Measurements from ENCODE around the gene INTS6L. TPM values are rescaled to one million over a fixed set of nuclear protein-coding genes. Genes with fewer than 3 reads are reported as not detected.

INTS6L gene
- total RNA-seq, 2 experiments from 2014 or later = 19.9 to 21.0 TPM

DNA sequence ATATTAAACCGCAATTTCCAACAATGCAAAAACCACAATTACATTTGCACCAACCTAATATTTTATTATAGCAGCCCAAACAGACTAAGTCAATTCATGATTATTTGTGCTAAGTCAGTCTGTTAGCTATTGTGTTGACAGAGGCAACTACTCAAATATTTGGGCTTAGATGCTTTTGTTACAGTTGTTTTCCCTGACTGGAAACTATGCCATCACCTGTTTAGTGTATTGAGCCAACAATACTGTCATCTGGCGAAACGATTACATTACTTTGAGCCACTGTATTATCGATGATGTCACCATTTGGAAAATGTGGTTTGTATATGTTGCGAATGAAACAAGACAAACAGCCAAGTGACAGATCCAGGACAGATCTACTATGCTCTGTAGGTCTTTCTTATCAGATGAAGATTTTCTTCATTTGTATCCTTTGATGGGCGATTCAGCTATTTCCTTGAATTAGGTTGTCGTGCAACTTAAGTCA lies 38.7 kb upstream of the INTS6L start:
- Mint-ChIP-seq H3K4me3 (no peak overlapping the region), H3K36me3 (ENCODE audit: low read depth) (no peaks in the 10 kb centered on the region), H3K4me1 (ENCODE audit: low read depth) (no peaks in the 10 kb centered on the region), H3K27me3 (peaks cover 1% of the 10 kb centered on the region), H3K27ac (no peak overlapping the region), H3K9me3 (no peaks in the 10 kb centered on the region)
- DNase-seq (no peak), ATAC-seq (no peak)
- TF ChIP-seq, protein P1, sequence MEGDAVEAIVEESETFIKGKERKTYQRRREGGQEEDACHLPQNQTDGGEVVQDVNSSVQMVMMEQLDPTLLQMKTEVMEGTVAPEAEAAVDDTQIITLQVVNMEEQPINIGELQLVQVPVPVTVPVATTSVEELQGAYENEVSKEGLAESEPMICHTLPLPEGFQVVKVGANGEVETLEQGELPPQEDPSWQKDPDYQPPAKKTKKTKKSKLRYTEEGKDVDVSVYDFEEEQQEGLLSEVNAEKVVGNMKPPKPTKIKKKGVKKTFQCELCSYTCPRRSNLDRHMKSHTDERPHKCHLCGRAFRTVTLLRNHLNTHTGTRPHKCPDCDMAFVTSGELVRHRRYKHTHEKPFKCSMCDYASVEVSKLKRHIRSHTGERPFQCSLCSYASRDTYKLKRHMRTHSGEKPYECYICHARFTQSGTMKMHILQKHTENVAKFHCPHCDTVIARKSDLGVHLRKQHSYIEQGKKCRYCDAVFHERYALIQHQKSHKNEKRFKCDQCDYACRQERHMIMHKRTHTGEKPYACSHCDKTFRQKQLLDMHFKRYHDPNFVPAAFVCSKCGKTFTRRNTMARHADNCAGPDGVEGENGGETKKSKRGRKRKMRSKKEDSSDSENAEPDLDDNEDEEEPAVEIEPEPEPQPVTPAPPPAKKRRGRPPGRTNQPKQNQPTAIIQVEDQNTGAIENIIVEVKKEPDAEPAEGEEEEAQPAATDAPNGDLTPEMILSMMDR (IDR thresholded peaks at IDR 0.05) = no peak
- intact Hi-C loops (cut with micrococcal nuclease) = loop anchor here (5.0 kb wide), 1 partner anchor 116 kb away; no protein-coding TSS in a partner anchor
- CTCF ChIA-PET = no interaction called here
- POLR2A ChIA-PET = no interaction called here

DNA sequence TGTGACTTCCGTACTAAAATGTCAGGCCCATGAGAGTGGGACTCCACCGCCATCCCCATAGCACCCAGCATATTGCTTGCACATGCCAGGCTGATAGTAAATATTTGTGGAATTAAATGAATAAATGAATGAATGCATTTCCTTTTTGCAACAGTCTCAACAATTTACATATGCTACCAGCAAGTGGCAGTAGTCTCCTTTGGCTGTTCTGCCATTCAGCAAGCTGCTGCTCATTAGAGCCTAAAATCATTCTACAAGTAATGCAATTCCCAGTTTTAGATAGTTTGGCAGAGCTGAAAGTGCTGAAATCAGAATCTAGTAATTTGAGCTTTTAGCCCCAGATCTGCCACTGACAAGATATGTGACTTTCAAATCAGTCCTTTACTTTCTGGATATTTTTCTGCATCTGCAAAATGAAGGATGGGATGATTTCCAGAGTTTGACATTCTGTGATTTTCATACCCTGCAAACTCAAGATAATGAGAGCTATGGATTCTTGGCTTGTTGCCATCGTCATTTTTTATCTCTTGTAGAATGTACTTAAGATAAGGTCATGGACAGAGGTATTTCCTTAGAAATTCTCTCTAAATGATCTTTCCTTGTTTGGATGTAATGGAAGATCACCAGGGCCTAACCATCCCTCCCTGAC lies 35.7 kb upstream of the INTS6L start:
- Mint-ChIP-seq H3K9me3 (no peaks in the 10 kb centered on the region), H3K27ac (no peak overlapping the region), H3K4me3 (no peak overlapping the region), H3K36me3 (ENCODE audit: low read depth) (no peaks in the 10 kb centered on the region), H3K4me1 (ENCODE audit: low read depth) (no peaks in the 10 kb centered on the region), H3K27me3 (no peaks in the 10 kb centered on the region)
- intact Hi-C loops (cut with micrococcal nuclease) = loop anchor here (5.0 kb wide), 2 partner anchors 88 to 113 kb away; no protein-coding TSS in a partner anchor
- DNase-seq = peak; percentile 24
- TF ChIP-seq, protein P1 (IDR thresholded peaks at IDR 0.05) = peak; percentile 57
- ATAC-seq = no peak
- ChIA-PET POLR2A (no interaction called here), CTCF (interaction anchor here (0.7 to 1.3 kb wide), 10 partner anchors 39 to 129 kb away, joined by 3 to 6 read pairs (median 3); no protein-coding TSS in a partner anchor)

DNA sequence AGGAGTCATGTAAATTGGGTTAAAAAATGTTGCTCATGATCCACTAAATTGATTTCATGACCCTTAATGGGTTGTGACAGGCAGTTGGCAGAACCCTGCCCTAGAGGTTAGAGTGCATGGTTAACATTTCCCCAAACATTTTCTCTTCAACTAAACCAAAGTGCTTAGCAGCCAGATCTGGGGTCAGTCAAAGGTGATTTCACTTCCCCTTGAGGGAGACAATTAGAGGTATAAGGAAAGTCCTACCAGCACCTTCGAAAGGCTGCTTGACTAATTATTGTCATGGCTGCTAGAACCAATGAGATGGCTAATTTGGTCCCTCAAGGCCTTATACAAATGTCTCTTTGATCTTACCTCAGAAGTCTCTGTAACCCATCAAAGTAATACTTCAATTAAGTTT lies 30.9 kb upstream of the INTS6L start:
- no peak overlapping the region for H3K4me3 Mint-ChIP-seq
- no peaks in the 10 kb centered on the region for H3K9me3 Mint-ChIP-seq
- intact Hi-C loops (cut with micrococcal nuclease) = loop anchor here (5.0 kb wide), 1 partner anchor 83 kb away; no protein-coding TSS in a partner anchor
- H3K36me3 Mint-ChIP-seq (ENCODE audit: low read depth) = no peaks in the 10 kb centered on the region
- no peaks in the 10 kb centered on the region for H3K27me3 Mint-ChIP-seq
- ChIA-PET POLR2A (no interaction called here), CTCF (no interaction called here)
- DNase-seq (no peak), ATAC-seq (no peak)
- H3K27ac Mint-ChIP-seq = no peak overlapping the region
- TF ChIP-seq, protein P1 (IDR thresholded peaks at IDR 0.05) = no peak
- peaks cover 6% of the 10 kb centered on the region for H3K4me1 Mint-ChIP-seq (ENCODE audit: low read depth)

DNA sequence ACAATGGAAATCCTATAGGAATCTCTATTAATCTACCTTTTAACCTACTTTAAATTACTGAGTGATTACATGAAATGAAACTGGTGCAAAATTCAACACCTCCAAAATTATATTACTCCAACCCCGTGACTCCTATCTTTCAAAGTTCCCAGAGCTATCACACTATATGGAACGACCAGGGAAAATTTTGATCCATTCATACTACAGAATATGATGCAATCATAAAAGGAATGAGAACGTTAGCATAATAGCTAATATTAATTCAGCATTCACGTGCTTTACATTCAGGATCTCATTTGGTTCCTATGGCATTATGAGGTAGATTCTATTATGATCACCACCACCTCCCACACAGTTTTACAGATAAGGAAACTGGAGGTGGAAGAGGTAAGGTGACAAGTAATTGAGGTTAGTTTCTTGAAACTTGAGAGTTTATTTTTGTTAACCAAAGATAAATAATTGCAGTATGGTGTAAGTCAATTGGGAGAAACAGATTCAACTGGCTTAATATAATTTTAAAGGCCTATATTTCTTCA lies 29.4 kb upstream of the INTS6L start:
- intact Hi-C loops (cut with micrococcal nuclease) = no loop called here
- peaks cover 6% of the 10 kb centered on the region for H3K4me1 Mint-ChIP-seq (ENCODE audit: low read depth)
- H3K27ac Mint-ChIP-seq = no peak overlapping the region
- no peaks in the 10 kb centered on the region for H3K9me3 Mint-ChIP-seq
- ChIA-PET POLR2A (no interaction called here), CTCF (no interaction called here)
- DNase-seq (no peak), ATAC-seq (no peak)
- TF ChIP-seq, protein P1 (IDR thresholded peaks at IDR 0.05) = no peak
- no peaks in the 10 kb centered on the region for H3K36me3 Mint-ChIP-seq (ENCODE audit: low read depth)
- H3K27me3 Mint-ChIP-seq = no peaks in the 10 kb centered on the region
- no peak overlapping the region for H3K4me3 Mint-ChIP-seq

DNA sequence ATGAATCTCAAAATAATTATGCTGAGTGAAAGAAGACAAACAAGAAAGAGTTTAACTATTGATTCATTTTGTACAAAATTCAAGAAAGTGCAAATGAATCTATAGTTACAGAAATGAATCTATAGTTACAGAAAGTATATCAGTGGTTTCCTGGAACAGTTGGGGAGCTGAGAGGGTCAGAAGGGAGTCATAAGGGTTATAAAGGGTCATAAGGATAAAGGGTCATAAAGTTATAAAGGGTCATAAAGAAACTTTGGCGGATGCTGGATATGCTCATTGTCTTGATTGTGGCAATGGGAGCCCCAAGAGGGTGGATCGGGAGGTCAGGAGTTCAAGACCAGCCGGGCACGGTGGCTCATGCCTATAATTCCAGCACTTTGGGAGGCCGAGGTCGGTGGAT lies 26.0 kb upstream of the INTS6L start:
- DNase-seq (no peak), ATAC-seq (no peak)
- TF ChIP-seq, protein P1 (IDR thresholded peaks at IDR 0.05) = no peak
- Mint-ChIP-seq H3K9me3 (no peaks in the 10 kb centered on the region), H3K4me1 (ENCODE audit: low read depth) (peaks cover 6% of the 10 kb centered on the region), H3K36me3 (ENCODE audit: low read depth) (no peaks in the 10 kb centered on the region), H3K4me3 (no peak overlapping the region), H3K27ac (no peak overlapping the region), H3K27me3 (no peaks in the 10 kb centered on the region)
- CTCF ChIA-PET = no interaction called here
- POLR2A ChIA-PET = no interaction called here
- intact Hi-C loops (cut with micrococcal nuclease) = no loop called here
